Measurements from ENCODE around the gene COP1.

- TF ChIP-seq HMGXB4 (CRISPR knock-in tag; IDR thresholded peaks at IDR 0.05; ENCODE audit: borderline replicate concordance) (no peak), TP53 (CRISPR knock-in tag; IDR thresholded peaks at IDR 0.05) (no peak), RFX5 (IDR thresholded peaks at IDR 0.05) (no peak), POLR2A (IDR thresholded peaks at IDR 0.05; ENCODE audit: low read length) (no peak), EP300 (IDR thresholded peaks at IDR 0.05) (no peak), CTCF (IDR thresholded peaks at IDR 0.05) (no peak), E2F6 (IDR thresholded peaks at IDR 0.05; ENCODE audit: borderline replicate concordance, low read depth) (no peak), PHF8 (IDR thresholded peaks at IDR 0.05; ENCODE audit: borderline replicate concordance, low read depth) (no peak)
Measured at GRCh38 chr1:176017722-176018121, 189.4 kb downstream of the COP1 start.

All from A549 (cell line).